Esophagus muscularis mucosa (tissue), 4 donors: Measurements from ENCODE around the gene CXCR4. TPM values are rescaled to one million over a fixed set of nuclear protein-coding genes. Genes with fewer than 3 reads are reported as not detected.

Experiments used
- DNase-seq: peaks from one replicate; pipeline ENCODE4 v3.0.0-alpha.2; 2017; ENCODE audit errors: extremely low spot score
- H3K27ac ChIP-seq, 4 donors: fragments of 200-600 bp; sonication (generic); replicated peaks in 1 of 4; 1 replicate in 3 of 4; 2 replicates in 1 of 4; pipeline ENCODE4 v1.5.1; 2016 to 2019; ENCODE audit warnings: mild to moderate bottlenecking in 1 of 4
- H3K27me3 ChIP-seq, 4 donors: fragments of 200-600 bp; sonication (generic); one replicate each; pipeline versions ENCODE4 v1.5.1 to v1.6.0; 2016 to 2019
- H3K36me3 ChIP-seq, 4 donors: fragments of 200-600 bp; sonication (generic); one replicate each; pipeline ENCODE4 v1.5.1; 2016 to 2019
- H3K4me1 ChIP-seq, 4 donors: fragments of 200-600 bp; sonication (generic); one replicate each; pipeline ENCODE4 v1.5.1; 2016 to 2019
- H3K4me3 ChIP-seq, 4 donors: fragments of 200-600 bp; sonication (generic); 1 replicate in 2 of 4; 2 replicates in 2 of 4; pipeline ENCODE4 v1.5.1; 2016 to 2019; ENCODE audit warnings: mild to moderate bottlenecking in 4 of 4, moderate library complexity in 1 of 4
- H3K9me3 ChIP-seq, 4 donors: fragments of 200-600 bp; sonication (generic); 1 replicate in 3 of 4; 2 replicates in 1 of 4; pipeline ENCODE4 v1.5.1; 2016 to 2019
- EP300 ChIP-seq: sonication (generic); formaldehyde crosslinking; IDR thresholded peaks from one replicate; pipeline ENCODE4 v1.6.1; 2017; ENCODE audit warnings: antibody characterized with exemption
- POLR2A ChIP-seq: fragments of 450-650 bp; IDR thresholded peaks from one replicate; pipeline ENCODE4 v1.6.1; 2017; ENCODE audit warnings: antibody characterized with exemption, moderate library complexity, mild to moderate bottlenecking, low read depth
- POLR2AphosphoS5 ChIP-seq, 2 donors: sonication (generic); formaldehyde crosslinking; IDR thresholded peaks; one replicate each; pipeline ENCODE4 v1.6.1; 2017; ENCODE audit warnings: antibody characterized with exemption in 2 of 2
- WGBS: methylation state at CpG from one replicate; pipeline ENCODE4 v1.1.5; 2018; 5-methylcytosine and 5-hydroxymethylcytosine counted together
- intact Hi-C: fragments of 100-400 bp; cut with DNase I; formaldehyde crosslinking; loops from one replicate; pipeline ENCODE4 v1.15.1; 2023
- total RNA-seq, 4 donors: library from RNA; depleted of rRNA; stranded (reverse); fragments of >200 nt; gene quantifications; one replicate each; pipeline versions ENCODE4 v1.1.0 to v1.2.1, GENCODE V29; 2016
- TF ChIP-seq, protein P1 (sequence below), 3 experiments: fragments of 200-600 bp in 2 of 3; fragments of 450-650 bp in 1 of 3; sonication (generic) in 2 of 3; IDR thresholded peaks; one replicate each; pipeline ENCODE4 v1.5.1; 2017 to 2019; ENCODE audit warnings: antibody characterized with exemption in 3 of 3, mild to moderate bottlenecking in 2 of 3, moderate library complexity in 1 of 3

CXCR4 gene
- total RNA-seq, 4 donors from 2014 or later: 4.2 to 11.8 (median 5.6) TPM

DNA sequence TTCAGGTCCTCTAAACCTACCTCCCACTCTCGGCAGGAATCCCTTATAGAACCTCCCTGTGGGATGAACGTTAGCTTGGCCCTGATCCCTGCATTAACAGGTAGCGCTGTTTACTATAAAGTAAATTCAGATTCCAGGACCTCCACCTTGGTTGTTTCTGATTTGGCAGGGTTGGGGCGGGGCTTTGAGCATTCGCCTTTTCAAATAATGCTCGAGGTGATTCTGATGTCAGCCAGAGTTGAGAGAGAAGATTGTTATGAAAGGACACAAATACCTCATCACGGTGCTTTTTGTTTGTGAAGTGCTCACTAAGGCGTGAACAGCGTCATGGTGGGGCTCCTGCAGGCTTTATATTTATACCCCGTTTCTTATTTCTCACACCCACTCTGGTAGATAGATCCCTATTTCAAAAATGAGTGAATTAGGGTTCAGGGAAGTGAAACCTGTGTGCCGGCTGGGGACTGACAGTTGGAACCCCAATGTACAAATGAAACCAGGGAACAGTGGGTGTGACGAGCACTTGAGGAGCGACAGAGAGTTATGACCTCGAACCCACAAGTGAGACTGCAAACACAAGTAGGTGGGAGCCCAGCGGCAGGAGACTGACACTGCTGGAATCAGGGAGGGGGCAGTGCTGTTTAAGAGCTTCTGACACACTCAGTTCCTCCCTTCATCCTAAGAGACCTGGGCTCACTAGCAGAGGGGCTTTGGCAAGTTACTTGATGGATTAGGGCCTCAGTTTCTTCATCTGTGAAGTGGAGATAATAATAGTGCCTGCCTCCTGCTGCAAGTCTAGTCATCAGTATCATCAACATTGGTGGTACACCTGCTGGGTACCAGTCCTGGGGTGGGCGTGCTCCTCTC lies 14.2 kb upstream of the CXCR4 start:
- Histone ChIP-seq H3K27ac (no peak overlapping the region), H3K9me3 (no peaks in the 10 kb centered on the region), H3K27me3 (no peaks in the 10 kb centered on the region), H3K4me3 (no peak overlapping the region), H3K36me3 (no peaks in the 10 kb centered on the region), H3K4me1 (peaks cover 0 to 15% (median 6%) of the 10 kb centered on the region in 4 donors)
- DNase-seq: no peak
- TF ChIP-seq POLR2AphosphoS5 (IDR thresholded peaks at IDR 0.05): peak in 1 of 2 donors; percentile 16
- no peak for TF ChIP-seq POLR2A
- WGBS: 78% methylated on average over 16 of the region's 16 CpGs
- intact Hi-C loops: loop anchor here (10.0 kb wide), 1 partner anchor 243 kb away; no protein-coding TSS in a partner anchor

DNA sequence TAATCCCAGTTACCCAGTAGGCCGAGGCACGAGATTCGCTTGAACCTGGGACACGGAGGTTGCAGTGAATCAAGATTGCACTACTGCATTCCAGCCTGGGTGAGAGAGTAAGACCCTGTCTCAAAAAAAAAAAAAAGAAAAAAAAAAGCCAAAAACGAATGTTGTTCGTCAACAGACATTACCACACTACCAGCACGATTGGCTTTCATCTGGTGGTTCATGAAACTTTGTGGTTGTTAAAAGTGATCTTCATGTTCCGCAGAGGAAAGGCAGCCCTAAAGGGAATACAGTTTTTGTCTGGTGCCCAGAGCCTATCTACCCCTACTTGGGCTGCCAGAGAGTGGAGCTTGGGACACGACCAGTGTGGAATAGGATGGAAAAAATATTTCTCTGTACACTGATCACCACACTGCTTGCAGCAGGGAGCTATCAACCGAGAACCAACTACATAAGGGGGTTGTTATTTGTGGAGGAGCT lies 13.6 kb upstream of the CXCR4 start:
- Histone ChIP-seq H3K27ac (no peak overlapping the region), H3K4me3 (no peak overlapping the region), H3K27me3 (no peaks in the 10 kb centered on the region), H3K4me1 (peaks cover 0 to 12% (median 5%) of the 10 kb centered on the region in 4 donors), H3K36me3 (no peaks in the 10 kb centered on the region), H3K9me3 (no peaks in the 10 kb centered on the region)
- TF ChIP-seq, protein P1, sequence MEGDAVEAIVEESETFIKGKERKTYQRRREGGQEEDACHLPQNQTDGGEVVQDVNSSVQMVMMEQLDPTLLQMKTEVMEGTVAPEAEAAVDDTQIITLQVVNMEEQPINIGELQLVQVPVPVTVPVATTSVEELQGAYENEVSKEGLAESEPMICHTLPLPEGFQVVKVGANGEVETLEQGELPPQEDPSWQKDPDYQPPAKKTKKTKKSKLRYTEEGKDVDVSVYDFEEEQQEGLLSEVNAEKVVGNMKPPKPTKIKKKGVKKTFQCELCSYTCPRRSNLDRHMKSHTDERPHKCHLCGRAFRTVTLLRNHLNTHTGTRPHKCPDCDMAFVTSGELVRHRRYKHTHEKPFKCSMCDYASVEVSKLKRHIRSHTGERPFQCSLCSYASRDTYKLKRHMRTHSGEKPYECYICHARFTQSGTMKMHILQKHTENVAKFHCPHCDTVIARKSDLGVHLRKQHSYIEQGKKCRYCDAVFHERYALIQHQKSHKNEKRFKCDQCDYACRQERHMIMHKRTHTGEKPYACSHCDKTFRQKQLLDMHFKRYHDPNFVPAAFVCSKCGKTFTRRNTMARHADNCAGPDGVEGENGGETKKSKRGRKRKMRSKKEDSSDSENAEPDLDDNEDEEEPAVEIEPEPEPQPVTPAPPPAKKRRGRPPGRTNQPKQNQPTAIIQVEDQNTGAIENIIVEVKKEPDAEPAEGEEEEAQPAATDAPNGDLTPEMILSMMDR (IDR thresholded peaks at IDR 0.05): no peak
- TF ChIP-seq POLR2AphosphoS5 (IDR thresholded peaks at IDR 0.05) (no peak), EP300 (no peak), POLR2A (no peak)
- intact Hi-C loops: loop anchor here (10.0 kb wide), 1 partner anchor 243 kb away; no protein-coding TSS in a partner anchor
- DNase-seq: no peak
- WGBS: 81% methylated on average over 10 of the region's 10 CpGs

DNA sequence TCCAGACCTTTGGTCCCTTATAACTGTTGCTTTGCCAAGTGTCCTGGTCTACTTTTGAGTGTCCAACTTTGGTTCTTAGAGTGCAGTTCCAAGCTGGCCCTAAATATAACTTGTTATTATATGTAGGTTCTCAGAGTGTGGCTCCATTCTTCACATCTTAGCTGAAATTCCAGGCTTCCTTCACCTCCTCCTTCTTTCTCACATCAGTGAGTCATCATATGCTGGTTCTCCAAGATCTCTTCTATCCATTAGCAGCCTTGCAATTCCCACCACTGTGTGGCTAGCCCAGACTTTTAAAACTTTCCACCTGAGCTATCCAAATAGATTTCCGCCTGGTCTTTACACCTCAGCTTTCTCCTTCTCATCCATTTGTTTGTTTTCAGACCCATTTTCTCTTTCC lies 12.6 kb upstream of the CXCR4 start:
- Histone ChIP-seq H3K4me3 (no peak overlapping the region), H3K36me3 (no peaks in the 10 kb centered on the region), H3K27me3 (no peaks in the 10 kb centered on the region), H3K4me1 (peaks cover 0 to 7% (median 6%) of the 10 kb centered on the region in 4 donors), H3K9me3 (no peaks in the 10 kb centered on the region), H3K27ac (no peak overlapping the region)
- TF ChIP-seq POLR2A (no peak), EP300 (no peak), POLR2AphosphoS5 (IDR thresholded peaks at IDR 0.05) (no peak)
- TF ChIP-seq, protein P1 (IDR thresholded peaks at IDR 0.05): no peak
- intact Hi-C loops: loop anchor here (10.0 kb wide), 1 partner anchor 244 kb away; no protein-coding TSS in a partner anchor
- 100% methylated on average over 1 of the region's 1 CpG for WGBS
- DNase-seq: no peak

DNA sequence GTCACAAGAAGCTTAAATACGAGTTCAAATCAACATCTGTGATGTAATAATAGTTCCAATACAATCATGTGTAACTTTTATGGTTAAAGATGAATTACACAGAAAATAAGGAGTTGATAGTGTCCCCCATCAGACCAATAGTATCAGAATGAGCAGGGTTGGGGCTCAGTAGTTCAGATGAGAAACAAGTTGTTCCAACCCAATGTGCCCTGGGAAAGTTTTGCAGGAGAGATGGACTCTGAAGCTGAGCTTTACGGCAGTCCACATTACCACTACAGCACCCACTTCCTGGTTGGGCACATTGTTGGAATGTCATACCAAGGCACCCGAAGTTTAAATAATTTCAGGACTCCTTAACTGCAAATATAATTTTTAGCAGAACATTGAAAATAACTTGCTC lies 12.1 kb upstream of the CXCR4 start:
- no peak for TF ChIP-seq POLR2A
- TF ChIP-seq POLR2AphosphoS5 (IDR thresholded peaks at IDR 0.05): no peak
- TF ChIP-seq, protein P1 (IDR thresholded peaks at IDR 0.05): no peak
- no peak for TF ChIP-seq EP300
- no peaks in the 10 kb centered on the region for H3K9me3 ChIP-seq
- no peaks in the 10 kb centered on the region for H3K36me3 ChIP-seq
- no peak overlapping the region for H3K4me3 ChIP-seq
- H3K4me1 ChIP-seq: peaks cover 0 to 7% (median 6%) of the 10 kb centered on the region in 4 donors
- intact Hi-C loops: loop anchor here (10.0 kb wide), 1 partner anchor 245 kb away; no protein-coding TSS in a partner anchor
- no peaks in the 10 kb centered on the region for H3K27me3 ChIP-seq
- H3K27ac ChIP-seq: no peak overlapping the region
- DNase-seq: no peak
- WGBS: 70% methylated on average over 3 of the region's 3 CpGs

DNA sequence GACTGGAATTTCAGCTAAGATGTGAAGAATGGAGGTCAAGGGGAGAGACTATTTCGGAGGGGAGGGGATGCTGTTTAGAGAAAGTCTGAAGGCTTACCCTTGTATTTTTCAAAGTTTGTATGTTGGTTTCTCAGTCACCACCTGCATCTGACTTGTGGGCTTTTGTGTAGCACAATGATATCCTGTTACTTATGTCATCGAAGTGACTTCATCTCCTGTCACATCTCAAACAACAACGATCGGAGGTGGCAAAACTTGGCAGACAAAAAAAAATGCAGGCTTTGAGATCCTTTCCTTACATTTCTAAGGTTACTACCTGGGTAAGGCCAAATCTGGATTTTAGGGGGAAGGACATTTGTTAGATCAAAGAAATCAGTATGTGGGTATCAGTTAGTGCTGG lies 11.7 kb upstream of the CXCR4 start:
- TF ChIP-seq EP300: no peak
- TF ChIP-seq, protein P1 (IDR thresholded peaks at IDR 0.05): no peak
- no peak for TF ChIP-seq POLR2AphosphoS5 (IDR thresholded peaks at IDR 0.05)
- no peak for TF ChIP-seq POLR2A
- DNase-seq: no peak
- 68% methylated on average over 4 of the region's 4 CpGs for WGBS
- H3K27ac ChIP-seq: no peak overlapping the region
- intact Hi-C loops: no loop called here
- H3K36me3 ChIP-seq: no peaks in the 10 kb centered on the region
- H3K27me3 ChIP-seq: no peaks in the 10 kb centered on the region
- no peak overlapping the region for H3K4me3 ChIP-seq
- H3K9me3 ChIP-seq: no peaks in the 10 kb centered on the region
- peaks cover 0 to 7% (median 6%) of the 10 kb centered on the region in 4 donors for H3K4me1 ChIP-seq
